HL-60 (cell line): Measurements from ENCODE around the gene DYNC2LI1.

Source experiments
- CTCF ChIP-seq: IDR thresholded peaks from one replicate; pipeline ENCODE4 v1.5.1; 2011; ENCODE audit warnings: low read length, control low read depth, inconsistent platforms; ENCODE audit not compliant: insufficient read depth
- POLR2AphosphoS5 ChIP-seq: IDR thresholded peaks from 2 replicates; pipeline ENCODE4 v1.6.1; 2012; ENCODE audit warnings: low read depth

GRCh38 chr2:43743706-43744105, 30.1 kb upstream of the DYNC2LI1 start:
- TF ChIP-seq POLR2AphosphoS5 (no peak), CTCF (no peak)
